ENCODE data around the gene FEZ2.

Gene FEZ2

DNA sequence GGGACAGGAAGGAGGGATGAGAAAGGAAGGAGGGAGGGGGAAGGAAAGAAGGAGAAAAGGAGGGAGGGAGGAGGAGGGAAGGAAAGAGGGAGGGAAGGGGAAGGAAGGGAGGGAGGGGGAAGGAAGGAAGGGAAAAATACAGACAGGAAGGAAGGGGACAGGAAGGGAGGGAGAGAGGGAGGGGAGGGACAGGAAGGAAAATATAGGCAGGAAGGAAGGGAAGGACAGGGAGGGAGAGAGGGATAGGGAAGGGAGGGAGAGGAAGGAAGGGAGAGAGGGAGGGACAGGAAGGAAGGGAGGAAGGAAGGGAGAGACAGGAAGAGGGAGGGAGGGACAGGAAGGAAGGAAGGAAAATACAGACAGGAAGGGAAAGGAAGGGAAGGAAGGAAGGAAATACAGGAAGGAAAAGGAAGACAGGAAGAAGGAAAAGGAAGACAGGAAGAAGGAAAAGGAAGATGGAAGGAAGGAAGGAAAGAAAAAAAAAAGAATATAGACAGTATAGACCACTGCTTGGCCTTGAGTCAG is 63.6 kb downstream of the FEZ2 start:
- DNase-seq = no peak

DNA sequence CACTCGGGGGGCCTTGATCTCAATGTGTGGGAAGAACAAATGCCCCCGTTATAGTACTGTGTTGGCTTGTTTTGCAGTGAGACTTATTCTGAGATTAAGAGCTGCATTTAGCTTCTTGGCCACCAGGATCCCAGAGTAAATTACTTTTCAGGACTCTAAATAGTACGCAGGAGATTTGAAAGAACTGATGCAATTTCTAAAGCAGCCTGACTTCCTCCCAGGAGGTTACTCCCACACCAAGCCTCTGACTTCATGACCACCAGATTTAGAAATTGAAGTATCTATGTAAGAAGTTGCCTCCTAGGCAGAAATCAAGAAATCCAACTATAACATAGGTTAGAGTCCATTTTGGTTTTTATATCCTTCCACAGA is 67.0 kb downstream of the FEZ2 start:
- DNase-seq = no peak

DNA sequence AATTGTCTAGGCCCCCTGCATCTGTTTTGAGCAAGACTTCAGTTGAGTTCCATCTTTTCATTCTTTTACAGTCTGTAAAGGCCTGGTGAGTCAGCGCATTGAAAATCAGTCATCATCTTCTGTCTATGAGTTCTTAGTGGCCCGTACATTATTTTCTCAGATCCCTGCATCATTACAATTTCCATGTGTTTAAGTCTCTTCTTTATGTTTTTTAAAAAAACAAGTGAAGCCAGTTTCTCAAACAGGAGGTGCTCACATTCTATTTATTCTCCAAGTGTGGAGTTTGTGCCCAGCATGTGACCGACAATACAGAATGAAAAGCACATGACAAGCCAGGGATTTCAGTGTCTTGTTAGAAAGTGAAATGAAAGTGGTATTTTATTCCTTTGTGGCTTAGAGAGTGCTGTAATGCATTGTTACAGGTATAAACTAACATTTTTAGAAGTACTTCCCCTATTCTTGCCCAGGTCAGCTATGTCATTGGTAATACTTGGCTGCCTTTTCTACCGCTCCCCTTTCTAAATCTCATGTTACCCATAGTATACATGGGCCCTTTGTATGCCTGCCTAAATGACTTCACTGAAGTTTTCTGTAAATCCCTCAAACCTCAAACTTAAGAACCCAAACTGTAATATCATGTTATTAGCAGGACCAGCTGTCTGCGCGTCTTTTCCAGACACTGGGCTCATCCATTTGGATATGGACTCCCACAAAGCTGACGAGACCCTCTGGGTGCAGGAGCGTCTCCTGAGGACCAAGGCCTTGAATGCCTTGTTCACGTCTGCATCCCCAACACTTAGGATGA is 67.6 kb downstream of the FEZ2 start:
- no peak for DNase-seq

DNA sequence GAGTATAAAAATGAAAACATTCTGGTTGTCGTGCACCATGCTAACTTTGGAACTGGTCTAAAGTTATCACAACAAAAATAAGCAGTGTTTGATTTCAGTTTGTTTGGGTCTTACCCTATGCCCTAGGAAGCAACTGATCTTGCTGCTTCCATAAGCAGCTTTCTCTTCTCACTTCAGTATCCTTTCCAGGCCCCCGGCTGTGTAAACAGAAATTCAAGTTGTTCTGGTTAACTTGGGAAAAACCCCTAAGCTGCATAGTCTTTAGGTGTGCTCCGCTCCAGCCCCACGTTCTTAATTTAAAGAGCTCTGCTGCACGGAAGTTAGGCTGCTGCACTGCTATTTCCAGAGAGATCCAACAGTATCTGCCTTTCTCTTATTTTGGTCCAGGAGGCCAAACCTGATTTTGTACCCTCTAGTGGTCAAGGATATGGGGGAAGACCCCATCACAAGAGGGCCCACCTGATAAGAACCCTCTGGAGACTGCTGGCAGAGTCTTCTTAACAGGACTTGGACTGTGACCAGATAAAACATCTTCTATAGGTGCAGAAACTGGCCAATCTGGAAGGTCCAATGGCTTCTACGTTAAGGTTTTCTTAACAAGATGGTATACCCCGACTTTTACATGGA is 69.1 kb downstream of the FEZ2 start:
- DNase-seq = no peak

DNA sequence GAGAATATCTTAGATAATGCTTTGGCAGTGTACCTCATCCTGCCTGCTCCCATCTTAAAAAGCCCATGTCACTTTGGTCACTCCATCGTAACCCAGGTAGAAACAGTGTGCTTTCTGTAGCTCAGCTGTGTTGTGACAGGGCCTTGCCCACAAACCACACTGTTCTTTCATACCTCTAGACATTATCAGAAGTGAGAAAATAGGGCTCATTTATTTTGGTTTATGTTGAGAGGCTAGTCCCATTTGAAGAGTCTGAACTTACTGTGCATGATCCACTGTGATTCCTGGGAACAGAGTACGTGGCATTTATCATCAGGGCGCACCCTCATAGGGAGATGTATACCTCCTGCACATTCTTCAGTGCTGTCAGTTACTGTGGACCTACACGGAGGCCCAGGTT is 69.7 kb downstream of the FEZ2 start:
- DNase-seq = no peak

DNA sequence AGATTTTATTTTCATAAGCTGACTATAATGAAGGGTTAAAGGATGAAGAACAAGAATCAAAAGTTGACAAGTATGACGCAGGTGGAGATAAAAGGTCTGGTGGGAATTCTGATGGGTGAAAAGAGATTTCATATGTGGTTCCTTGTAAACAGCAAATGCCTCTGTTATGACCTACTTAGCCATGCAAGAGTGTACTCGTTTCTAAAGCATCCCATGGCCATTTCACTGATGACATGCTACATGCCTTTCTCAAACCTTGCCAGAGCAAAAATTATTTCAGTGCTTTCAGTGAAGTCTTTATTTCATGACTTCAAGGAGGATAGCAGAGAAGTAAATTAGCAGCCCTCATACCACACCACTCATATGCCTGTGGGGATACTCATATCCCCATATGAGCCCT is 71.7 kb downstream of the FEZ2 start:
- DNase-seq = no peak

DNA sequence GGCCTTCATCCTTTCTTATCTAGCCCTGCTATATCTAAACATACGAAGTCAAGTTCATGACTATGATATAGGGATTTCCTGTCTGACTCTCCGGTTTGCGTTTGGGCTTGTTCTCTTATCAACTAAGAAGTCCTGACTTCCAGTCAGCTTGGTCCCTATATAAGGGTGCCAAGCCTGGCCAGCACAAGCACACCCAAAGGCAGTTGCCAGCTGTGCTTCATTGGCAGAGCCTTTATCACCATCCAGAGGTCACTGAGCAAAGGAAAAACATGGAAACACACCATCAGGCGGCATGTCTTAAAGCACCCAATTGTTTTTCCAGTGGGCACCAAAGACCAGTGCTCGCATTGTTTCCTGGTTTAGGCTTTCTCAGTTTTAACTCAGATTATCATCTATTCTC is 72.7 kb downstream of the FEZ2 start:
- no peak for DNase-seq

DNA sequence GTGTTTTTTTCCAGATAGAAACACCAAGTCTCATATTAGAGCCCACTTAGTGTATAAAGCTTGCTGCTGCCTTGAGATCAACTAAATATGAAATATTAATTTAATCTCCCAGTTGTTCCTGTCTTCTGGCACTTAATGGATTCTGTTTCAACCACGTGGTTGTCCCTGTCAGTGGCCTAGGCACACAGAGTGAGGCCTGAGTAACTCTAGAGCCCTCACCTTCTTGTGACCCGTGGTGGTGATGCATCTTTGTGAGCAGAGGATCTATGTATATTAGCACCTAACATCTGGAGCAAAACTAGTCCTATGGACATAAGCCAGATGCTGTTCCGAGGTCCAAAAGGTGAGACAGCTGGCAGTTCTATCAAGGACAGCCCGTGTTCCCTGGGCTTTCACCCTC is 74.8 kb downstream of the FEZ2 start:
- no peak for DNase-seq

DNA sequence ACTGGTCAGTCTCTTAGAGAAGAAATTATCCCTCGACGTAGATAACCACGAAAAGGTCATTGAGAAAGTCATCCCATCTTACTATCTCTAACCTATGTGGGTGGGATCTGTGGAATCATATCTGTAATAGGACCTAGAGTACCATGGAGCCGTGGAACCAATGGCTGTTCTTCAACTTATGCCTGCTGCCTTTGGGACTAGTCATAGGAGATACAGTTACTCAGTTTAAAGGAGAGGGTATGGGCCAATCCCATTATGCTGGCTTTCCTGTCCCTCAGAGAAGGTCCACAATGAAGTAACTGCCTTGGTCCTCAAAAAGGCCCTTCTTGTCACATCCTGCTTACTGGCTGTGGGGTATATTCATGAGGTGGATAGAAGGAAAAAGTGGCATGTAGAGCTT is 77.5 kb downstream of the FEZ2 start:
- DNase-seq = no peak

DNA sequence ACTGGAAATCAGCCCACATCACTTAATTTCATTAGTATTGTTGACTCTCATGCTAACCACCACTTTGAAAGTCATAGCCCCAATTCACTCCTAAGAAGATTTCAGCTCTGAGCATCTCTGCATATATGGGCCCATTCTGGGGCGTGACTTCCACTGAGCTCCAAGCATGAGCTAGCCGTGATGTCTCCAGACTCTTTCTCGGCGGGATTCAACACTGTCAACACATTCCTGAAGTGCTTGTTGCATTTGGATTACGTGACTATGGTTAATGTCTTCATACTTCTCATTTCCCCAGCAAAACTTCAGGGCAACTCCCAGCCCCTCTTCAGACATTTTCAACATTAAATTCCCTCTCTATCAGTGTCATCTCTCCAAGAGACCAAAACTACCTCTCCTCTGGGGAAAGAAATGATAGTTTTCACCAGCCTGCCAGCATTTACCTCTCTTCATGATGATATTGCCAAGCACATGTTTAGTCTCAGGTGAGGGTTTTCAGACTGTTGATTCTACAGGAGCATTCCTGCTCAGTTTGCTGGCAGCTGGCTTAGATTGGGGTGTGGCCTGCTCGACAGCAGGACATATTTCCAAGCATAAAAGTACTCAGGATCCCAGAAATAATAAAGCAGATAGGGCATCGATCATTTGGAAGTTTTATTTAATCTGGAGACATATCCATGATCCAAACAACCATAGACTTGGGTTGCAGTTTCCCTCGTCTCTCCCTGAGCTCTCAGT is 81.7 kb downstream of the FEZ2 start:
- no peak for DNase-seq

DNA sequence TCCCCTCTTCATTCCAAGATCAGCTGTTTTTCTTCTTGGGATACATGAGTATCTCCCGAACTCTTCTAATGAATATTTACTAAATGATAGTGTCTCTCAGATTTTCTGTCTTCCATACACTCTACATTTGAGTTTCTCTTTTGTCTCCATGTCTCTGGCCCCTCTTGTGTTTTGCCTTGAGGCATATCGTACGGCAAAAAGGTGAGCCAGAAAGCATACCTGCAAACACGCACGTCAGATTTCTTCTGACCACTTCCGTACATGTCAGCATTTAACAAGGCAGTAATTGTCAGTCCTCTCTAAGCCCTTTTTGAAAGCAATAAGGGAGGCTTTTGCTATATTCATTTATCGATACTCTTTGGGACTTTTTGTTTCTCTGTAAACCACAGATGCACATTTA is 82.4 kb downstream of the FEZ2 start:
- no peak for DNase-seq

DNA sequence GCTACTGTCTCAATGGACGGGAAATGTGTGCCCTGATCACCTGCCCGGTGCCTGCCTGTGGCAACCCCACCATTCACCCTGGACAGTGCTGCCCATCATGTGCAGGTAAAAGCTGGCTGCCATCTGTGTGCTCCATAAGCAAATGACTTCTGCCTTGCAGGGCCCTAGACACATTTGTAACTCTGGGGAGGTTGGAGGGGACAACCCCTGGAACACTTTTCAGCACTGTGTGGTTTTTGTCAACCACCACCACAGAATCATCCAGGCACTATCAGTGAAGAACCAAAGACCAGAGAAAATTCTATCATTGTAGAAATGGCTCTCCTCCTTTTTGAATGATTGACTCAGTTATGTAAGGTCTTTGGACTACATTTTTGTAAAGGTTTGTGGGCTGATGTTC is 84.3 kb downstream of the FEZ2 start:
- DNase-seq = no peak

DNA sequence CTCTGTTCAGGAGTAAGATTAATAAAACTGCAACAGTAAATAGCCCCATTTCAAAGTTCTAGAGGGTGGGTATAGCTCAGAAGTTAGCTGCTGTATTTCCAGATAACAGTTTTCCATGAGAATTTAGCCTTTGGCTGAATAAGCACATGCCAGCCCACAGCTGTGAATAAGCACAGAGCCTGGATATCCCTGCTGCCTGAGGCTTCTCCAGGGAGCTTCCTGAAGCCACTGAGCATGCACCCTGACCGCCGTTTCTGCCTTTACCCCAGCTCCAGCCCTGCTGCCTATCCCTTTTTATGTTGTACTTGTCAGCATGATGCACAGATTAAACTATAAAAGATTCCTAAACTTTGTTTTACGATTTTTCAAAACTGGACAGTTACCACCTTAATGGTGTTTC is 85.3 kb downstream of the FEZ2 start:
- no peak for DNase-seq

DNA sequence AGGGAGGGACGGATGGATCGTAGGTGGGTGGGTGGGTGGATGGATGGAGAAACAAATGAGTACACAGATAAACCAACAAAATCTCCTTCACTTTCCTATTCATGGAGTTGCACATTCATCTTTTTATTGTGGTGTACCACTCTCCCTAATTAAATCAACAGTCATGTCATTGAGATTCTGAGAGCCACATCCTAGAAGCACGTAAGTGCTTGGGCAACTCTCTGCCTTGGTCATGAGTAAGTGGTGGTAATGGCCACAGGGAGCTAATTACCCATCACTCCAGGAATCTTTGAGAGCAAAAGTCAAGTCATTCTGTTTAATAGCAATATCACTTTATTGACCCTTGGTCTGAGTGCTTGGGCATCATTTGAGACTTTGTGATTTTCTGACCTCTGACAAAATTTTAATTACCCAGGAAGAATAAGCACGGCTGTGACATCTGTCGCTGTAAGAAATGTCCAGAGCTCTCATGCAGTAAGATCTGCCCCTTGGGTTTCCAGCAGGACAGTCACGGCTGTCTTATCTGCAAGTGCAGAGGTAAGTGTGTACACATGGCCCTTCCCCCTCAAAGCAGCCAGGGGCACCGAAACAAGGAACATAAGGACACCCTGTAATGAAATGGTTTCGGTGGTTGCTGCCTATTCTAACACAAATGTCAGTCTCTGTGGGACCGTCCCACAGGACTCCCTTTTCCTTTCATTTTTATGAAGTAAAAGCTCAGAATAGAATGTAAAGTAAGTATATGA is 85.9 kb downstream of the FEZ2 start:
- DNase-seq = no peak

DNA sequence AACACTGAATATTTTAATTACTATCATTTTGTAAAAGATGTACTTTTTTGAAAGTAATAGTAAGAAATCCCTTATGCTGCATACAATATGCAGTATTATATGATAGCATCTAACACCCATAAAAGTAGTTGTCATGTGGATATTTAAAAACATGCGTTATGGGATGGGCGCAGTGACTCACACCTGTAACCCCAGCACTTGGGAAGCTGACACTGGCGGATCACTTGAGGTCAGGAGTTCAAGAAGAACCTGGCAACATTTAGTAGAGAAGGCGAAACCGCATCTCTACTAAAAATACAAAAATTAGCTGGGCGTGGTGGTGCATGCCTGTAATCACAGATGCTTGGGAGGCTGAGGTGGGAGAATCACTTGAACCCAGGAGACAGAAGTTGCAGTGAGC is 88.9 kb downstream of the FEZ2 start:
- no peak for DNase-seq

DNA sequence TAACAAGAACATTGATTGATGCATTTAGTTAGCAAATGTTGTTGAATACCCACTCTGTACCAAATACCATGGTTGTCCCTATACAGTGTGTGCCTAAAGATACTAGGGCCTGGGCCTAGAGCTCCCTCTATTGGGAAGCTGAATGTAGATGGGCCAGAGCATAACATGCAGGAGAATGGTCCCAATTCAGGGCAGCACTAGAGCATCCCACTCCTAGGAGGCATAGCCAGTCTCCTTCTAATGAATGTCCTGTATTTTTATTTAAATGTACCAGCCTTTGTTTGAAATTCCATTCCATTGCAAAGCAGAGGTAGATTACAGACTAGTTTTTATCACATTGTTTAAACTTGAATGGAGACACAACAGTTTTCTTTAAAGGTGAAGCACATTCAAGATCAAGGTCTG is 90.6 kb downstream of the FEZ2 start:
- peak in 27 of 56 donors; percentile 4 to 60 (median 22) for DNase-seq
